H1 (cell line): ENCODE measurements around the gene SH3RF2.
A peak's percentile ranks its signal among the peaks of the same experiment; 100 is the strongest.

Experiments used
- EP300 ChIP-seq, 2 experiments: IDR thresholded peaks; 1 replicate in 1 of 2; 2 replicates in 1 of 2; pipeline ENCODE4 v1.6.1; 2011 to 2012; ENCODE audit warnings: low read depth in 2 of 2, low read length in 2 of 2, mild to moderate bottlenecking in 2 of 2, borderline replicate concordance in 1 of 2, inconsistent platforms in 1 of 2, moderate library complexity in 1 of 2
- EZH2 ChIP-seq: fragments of 200-600 bp; sonication (generic); IDR thresholded peaks from 2 replicates; pipeline ENCODE4 v1.7.1; 2012; ENCODE audit warnings: low read depth, mild to moderate bottlenecking, moderate library complexity, low read length, inconsistent platforms; ENCODE audit not compliant: severe bottlenecking
- JUND ChIP-seq: IDR thresholded peaks from 2 replicates; pipeline ENCODE4 v1.6.1; 2011; ENCODE audit warnings: mild to moderate bottlenecking, improper control_type of control experiment, low read length
- POLR2AphosphoS5 ChIP-seq: IDR thresholded peaks from 2 replicates; pipeline ENCODE4 v1.6.1; 2011; ENCODE audit warnings: low read depth, low read length
- SP1 ChIP-seq: IDR thresholded peaks from 2 replicates; pipeline ENCODE4 v1.6.1; 2011; ENCODE audit warnings: low read depth, low read length
- TEAD4 ChIP-seq: IDR thresholded peaks from 2 replicates; pipeline ENCODE4 v1.6.1; 2012; ENCODE audit warnings: low read depth, low read length, inconsistent platforms, mixed read lengths
- YY1 ChIP-seq: IDR thresholded peaks from 2 replicates; pipeline ENCODE4 v1.6.1; 2011; ENCODE audit warnings: low read depth, mild to moderate bottlenecking, low read length
- TF ChIP-seq, protein P1 (sequence below): IDR thresholded peaks from 2 replicates; pipeline ENCODE4 v1.6.1; 2012; ENCODE audit warnings: inconsistent platforms
- TF ChIP-seq, protein P2 (sequence below), 3 experiments: IDR thresholded peaks; 1 replicate in 2 of 3; 2 replicates in 1 of 3; pipeline versions ENCODE4 v1.5.1 to v1.6.1; 2011; ENCODE audit warnings: low read length in 3 of 3, mild to moderate bottlenecking in 3 of 3, inconsistent platforms in 2 of 3, low read depth in 1 of 3, moderate library complexity in 1 of 3; ENCODE audit not compliant: insufficient read depth in 1 of 3; ENCODE audit errors: control extremely low read depth in 1 of 3
- TF ChIP-seq, protein P3 (sequence below): IDR thresholded peaks from 2 replicates; pipeline ENCODE4 v1.6.1; 2011; ENCODE audit warnings: low read depth, mild to moderate bottlenecking, low read length; ENCODE audit not compliant: insufficient read depth
- TF ChIP-seq, protein P4 (sequence below): IDR thresholded peaks from 2 replicates; pipeline ENCODE4 v1.6.1; 2011; ENCODE audit warnings: low read length, improper control_type of control experiment
- TF ChIP-seq, protein P5 (sequence below): IDR thresholded peaks from 2 replicates; pipeline ENCODE4 v1.6.1; 2012; ENCODE audit warnings: low read length, inconsistent platforms

DNA sequence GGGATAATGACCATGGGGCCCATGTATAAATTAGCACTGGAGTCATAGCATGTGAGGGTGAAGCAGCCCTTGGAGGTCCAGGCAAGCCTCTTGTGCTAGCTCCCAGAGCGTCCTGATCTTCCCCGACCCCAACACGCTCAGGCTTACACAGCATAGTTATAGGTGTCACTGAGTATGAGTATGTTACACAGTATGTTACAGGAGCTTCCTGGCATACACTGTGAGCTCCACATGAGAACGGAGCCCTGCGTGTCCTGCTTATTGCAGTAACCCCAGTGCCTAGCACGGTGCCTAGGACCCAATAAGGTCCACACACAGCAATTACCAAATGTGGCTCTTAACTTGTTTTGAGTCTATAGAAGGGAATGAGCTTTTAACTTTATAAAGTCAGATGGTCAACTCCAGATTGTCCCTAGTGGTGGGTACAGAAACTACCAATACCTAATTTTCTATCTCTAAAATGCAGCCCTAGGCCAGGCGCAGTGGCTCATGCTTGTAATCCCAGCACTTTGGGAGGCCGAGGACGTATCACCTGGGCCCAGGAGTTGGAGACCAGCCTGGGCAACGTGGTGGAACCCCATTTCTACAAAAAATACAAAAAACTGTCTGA lies 104.9 kb downstream of the SH3RF2 start:
- TF ChIP-seq EZH2 (no peak), TEAD4 (no peak), JUND (no peak), EP300 (IDR thresholded peaks at IDR 0.05; ENCODE audit: borderline replicate concordance in 1 of 2, low read depth in 2 of 2, low read length in 2 of 2) (no peak), YY1 (no peak), POLR2AphosphoS5 (no peak), SP1 (no peak)
- TF ChIP-seq, protein P1, sequence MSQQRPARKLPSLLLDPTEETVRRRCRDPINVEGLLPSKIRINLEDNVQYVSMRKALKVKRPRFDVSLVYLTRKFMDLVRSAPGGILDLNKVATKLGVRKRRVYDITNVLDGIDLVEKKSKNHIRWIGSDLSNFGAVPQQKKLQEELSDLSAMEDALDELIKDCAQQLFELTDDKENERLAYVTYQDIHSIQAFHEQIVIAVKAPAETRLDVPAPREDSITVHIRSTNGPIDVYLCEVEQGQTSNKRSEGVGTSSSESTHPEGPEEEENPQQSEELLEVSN, result no peak
- TF ChIP-seq, protein P2, sequence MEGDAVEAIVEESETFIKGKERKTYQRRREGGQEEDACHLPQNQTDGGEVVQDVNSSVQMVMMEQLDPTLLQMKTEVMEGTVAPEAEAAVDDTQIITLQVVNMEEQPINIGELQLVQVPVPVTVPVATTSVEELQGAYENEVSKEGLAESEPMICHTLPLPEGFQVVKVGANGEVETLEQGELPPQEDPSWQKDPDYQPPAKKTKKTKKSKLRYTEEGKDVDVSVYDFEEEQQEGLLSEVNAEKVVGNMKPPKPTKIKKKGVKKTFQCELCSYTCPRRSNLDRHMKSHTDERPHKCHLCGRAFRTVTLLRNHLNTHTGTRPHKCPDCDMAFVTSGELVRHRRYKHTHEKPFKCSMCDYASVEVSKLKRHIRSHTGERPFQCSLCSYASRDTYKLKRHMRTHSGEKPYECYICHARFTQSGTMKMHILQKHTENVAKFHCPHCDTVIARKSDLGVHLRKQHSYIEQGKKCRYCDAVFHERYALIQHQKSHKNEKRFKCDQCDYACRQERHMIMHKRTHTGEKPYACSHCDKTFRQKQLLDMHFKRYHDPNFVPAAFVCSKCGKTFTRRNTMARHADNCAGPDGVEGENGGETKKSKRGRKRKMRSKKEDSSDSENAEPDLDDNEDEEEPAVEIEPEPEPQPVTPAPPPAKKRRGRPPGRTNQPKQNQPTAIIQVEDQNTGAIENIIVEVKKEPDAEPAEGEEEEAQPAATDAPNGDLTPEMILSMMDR (IDR thresholded peaks at IDR 0.05; ENCODE audit: control extremely low read depth in 1 of 3, insufficient read depth in 1 of 3, low read depth in 1 of 3, low read length in 3 of 3), result peak in 2 of 3 experiments; percentile 34 to 52; a peak in 2 of 4 replicates
- TF ChIP-seq, protein P3, sequence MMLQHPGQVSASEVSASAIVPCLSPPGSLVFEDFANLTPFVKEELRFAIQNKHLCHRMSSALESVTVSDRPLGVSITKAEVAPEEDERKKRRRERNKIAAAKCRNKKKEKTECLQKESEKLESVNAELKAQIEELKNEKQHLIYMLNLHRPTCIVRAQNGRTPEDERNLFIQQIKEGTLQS, result no peak
- TF ChIP-seq, protein P4, sequence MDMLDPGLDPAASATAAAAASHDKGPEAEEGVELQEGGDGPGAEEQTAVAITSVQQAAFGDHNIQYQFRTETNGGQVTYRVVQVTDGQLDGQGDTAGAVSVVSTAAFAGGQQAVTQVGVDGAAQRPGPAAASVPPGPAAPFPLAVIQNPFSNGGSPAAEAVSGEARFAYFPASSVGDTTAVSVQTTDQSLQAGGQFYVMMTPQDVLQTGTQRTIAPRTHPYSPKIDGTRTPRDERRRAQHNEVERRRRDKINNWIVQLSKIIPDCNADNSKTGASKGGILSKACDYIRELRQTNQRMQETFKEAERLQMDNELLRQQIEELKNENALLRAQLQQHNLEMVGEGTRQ, result no peak
- TF ChIP-seq, protein P5, sequence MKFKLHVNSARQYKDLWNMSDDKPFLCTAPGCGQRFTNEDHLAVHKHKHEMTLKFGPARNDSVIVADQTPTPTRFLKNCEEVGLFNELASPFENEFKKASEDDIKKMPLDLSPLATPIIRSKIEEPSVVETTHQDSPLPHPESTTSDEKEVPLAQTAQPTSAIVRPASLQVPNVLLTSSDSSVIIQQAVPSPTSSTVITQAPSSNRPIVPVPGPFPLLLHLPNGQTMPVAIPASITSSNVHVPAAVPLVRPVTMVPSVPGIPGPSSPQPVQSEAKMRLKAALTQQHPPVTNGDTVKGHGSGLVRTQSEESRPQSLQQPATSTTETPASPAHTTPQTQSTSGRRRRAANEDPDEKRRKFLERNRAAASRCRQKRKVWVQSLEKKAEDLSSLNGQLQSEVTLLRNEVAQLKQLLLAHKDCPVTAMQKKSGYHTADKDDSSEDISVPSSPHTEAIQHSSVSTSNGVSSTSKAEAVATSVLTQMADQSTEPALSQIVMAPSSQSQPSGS, result no peak
